Psoas muscle (tissue), 8 donors: ENCODE measurements around the gene SPTBN5. TPM values are rescaled to one million over a fixed set of nuclear protein-coding genes. Genes with fewer than 3 reads are reported as not detected.

ENCODE experiments used
- ATAC-seq, 4 donors: fragments of 200-7000 bp; cut with Tn5 transposase; one replicate each; pipeline ENCODE4 v1.9.1; 2020; ENCODE audit warnings: moderate library complexity in 3 of 4, mild to moderate bottlenecking in 2 of 4
- DNase-seq, 2 donors: peaks; one replicate each; pipeline ENCODE4 v3.0.0-alpha.2; 2020
- H3K27ac ChIP-seq: fragments of 200-600 bp; one replicate; pipeline ENCODE4 v1.8.0; 2022
- H3K27me3 ChIP-seq, 3 donors: fragments of 200-600 bp in 1 of 3; one replicate each; pipeline versions ENCODE4 v1.6.1 to v1.8.0; 2013 to 2022; ENCODE audit warnings: low read length in 2 of 3, mild to moderate bottlenecking in 2 of 3, moderate library complexity in 1 of 3; ENCODE audit not compliant: insufficient read depth in 3 of 3
- H3K36me3 ChIP-seq, 2 donors: fragments of 200-600 bp in 1 of 2; one replicate each; pipeline versions ENCODE4 v1.6.1 to v1.8.0; 2013 to 2022; ENCODE audit warnings: low read depth in 1 of 2, mild to moderate bottlenecking in 1 of 2, moderate library complexity in 1 of 2; ENCODE audit not compliant: insufficient read depth in 1 of 2
- H3K4me1 ChIP-seq: fragments of 200-600 bp; one replicate; pipeline ENCODE4 v1.8.0; 2022
- H3K4me3 ChIP-seq: fragments of 200-600 bp; one replicate; pipeline ENCODE4 v1.8.0; 2022; ENCODE audit warnings: mild to moderate bottlenecking
- H3K9me3 ChIP-seq: fragments of 200-600 bp; one replicate; pipeline ENCODE4 v1.8.0; 2022
- WGBS, 3 donors: extraction: QIAGEN DNeasy Blood & Tissue Kit; methylation state at CpG; one replicate each; pipeline versions ENCODE4 v1.1.6 to v1.1.7; 2013; 5-methylcytosine and 5-hydroxymethylcytosine counted together
- intact Hi-C, 2 donors: fragments of 100-400 bp; cut with DNase I; formaldehyde crosslinking; loops; one replicate each; pipeline versions ENCODE4 v1.11.0 to v1.14.2; 2022
- polyA plus RNA-seq, 3 donors: library from polyadenylated mRNA; stranded (reverse); fragments of 200-250 nt; gene quantifications; one replicate each; pipeline ENCODE4 v1.2.3, GENCODE V29; 2013
- total RNA-seq, 4 donors: library from RNA; stranded (reverse); fragmentation: NEBNext Ultra II Directional in 2 of 4; extraction: Animal tissue kit (Norgen Biotek cat#: 25700) in 2 of 4; gene quantifications; one replicate each; pipeline versions ENCODE4 v1.2.1 to v1.2.4, GENCODE V29; 2021 to 2023
- TF ChIP-seq, protein P1 (sequence below): fragments of 200-600 bp; IDR thresholded peaks from one replicate; pipeline ENCODE4 v1.8.0; 2022; ENCODE audit warnings: antibody characterized with exemption
- donor health status: healthy with polysubstance abuse.
- donor health status: DM: no; HTN: no; CAD: no; lungs with moderate emphysema.
- donor health status: Bipolar disorder and iron deficiency.
- donor health status: healthy.
- donor health status: DM: yes; HTN: yes; CAD: no.
- donor health status: DM: no; HTN: no; CAD: no.
- donor health status: DM: no; HTN: no; CAD: no.
- donor health status: DM: yes; HTN: yes; CAD: no.

SPTBN5 gene
- total and polyA plus RNA-seq, 7 donors = 0.10 to 0.47 (median 0.22) TPM

DNA sequence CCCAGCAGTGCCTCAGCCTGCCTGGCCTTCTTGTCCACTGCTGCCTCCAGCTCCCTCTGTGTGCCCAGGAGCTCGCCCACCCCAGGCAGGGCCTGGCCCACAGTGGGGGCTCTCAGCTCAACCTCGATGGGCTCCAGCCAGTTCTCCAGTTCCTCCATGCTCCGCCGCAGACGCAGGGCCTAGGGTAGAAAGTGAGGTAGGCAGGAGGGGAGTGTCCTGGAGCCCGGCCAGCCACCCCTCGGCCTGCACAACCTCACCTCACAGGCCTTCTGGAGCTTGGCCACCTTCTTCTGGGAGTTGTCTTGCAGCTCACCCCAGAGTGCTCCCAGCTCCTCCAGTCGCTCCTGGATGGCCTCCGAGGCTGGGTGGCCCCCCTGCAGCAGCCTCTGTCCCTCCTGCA lies 36.5 kb downstream of the SPTBN5 start:
- DNase-seq = no peak
- no peaks in the 10 kb centered on the region for H3K36me3 ChIP-seq
- no peak overlapping the region for H3K27ac ChIP-seq
- peaks cover 0 to 12% (median 4%) of the 10 kb centered on the region in 3 donors for H3K27me3 ChIP-seq
- TF ChIP-seq, protein P1, sequence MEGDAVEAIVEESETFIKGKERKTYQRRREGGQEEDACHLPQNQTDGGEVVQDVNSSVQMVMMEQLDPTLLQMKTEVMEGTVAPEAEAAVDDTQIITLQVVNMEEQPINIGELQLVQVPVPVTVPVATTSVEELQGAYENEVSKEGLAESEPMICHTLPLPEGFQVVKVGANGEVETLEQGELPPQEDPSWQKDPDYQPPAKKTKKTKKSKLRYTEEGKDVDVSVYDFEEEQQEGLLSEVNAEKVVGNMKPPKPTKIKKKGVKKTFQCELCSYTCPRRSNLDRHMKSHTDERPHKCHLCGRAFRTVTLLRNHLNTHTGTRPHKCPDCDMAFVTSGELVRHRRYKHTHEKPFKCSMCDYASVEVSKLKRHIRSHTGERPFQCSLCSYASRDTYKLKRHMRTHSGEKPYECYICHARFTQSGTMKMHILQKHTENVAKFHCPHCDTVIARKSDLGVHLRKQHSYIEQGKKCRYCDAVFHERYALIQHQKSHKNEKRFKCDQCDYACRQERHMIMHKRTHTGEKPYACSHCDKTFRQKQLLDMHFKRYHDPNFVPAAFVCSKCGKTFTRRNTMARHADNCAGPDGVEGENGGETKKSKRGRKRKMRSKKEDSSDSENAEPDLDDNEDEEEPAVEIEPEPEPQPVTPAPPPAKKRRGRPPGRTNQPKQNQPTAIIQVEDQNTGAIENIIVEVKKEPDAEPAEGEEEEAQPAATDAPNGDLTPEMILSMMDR = no peak
- intact Hi-C loops = no loop called here
- H3K4me3 ChIP-seq = no peak overlapping the region
- no peaks in the 10 kb centered on the region for H3K9me3 ChIP-seq
- no peaks in the 10 kb centered on the region for H3K4me1 ChIP-seq
- WGBS, 3 donors = 89 to 94% (median 93%) methylated on average over 7 to 9 of the region's 9 CpGs
- ATAC-seq = no peak

GRCh38 chr15:41856716-41857115 lies 37.1 kb downstream of the SPTBN5 start:
- H3K4me1 ChIP-seq = no peaks in the 10 kb centered on the region
- intact Hi-C loops = no loop called here
- no peak overlapping the region for H3K27ac ChIP-seq
- H3K36me3 ChIP-seq = no peaks in the 10 kb centered on the region
- 95 to 96% (median 95%) methylated on average over 12 of the region's 12 CpGs for whole genome bisulfite sequencing, 3 donors
- TF ChIP-seq, protein P1 = no peak
- no peaks in the 10 kb centered on the region for H3K9me3 ChIP-seq
- ATAC-seq (no peak), DNase-seq (no peak)
- H3K4me3 ChIP-seq = no peak overlapping the region
- H3K27me3 ChIP-seq = peaks cover 0 to 12% (median 4%) of the 10 kb centered on the region in 3 donors

- 81 to 92% (median 90%) methylated on average over 17 of the region's 17 CpGs for WGBS, 3 donors
- no peak overlapping the region for H3K4me3 ChIP-seq
- ATAC-seq = no peak
- no peaks in the 10 kb centered on the region for H3K36me3 ChIP-seq
- no peak overlapping the region for H3K27ac ChIP-seq
- H3K9me3 ChIP-seq = no peaks in the 10 kb centered on the region
- TF ChIP-seq, protein P1 = no peak
- intact Hi-C loops = no loop called here
- H3K27me3 ChIP-seq = peaks cover 0 to 12% (median 4%) of the 10 kb centered on the region in 3 donors
- H3K4me1 ChIP-seq = no peaks in the 10 kb centered on the region
- DNase-seq = no peak
Measured at GRCh38 chr15:41856262-41856661, 37.6 kb downstream of the SPTBN5 start.

- Histone ChIP-seq H3K9me3 (no peaks in the 10 kb centered on the region), H3K27me3 (peaks cover 0 to 12% (median 4%) of the 10 kb centered on the region in 3 donors), H3K4me1 (no peaks in the 10 kb centered on the region), H3K4me3 (no peak overlapping the region), H3K27ac (no peak overlapping the region), H3K36me3 (no peaks in the 10 kb centered on the region)
- no peak for DNase-seq
- ATAC-seq = no peak
- WGBS, 3 donors = 63 to 71% (median 63%) methylated on average over 30 of the region's 30 CpGs
- TF ChIP-seq, protein P1 = no peak
- intact Hi-C loops = no loop called here
Measured at GRCh38 chr15:41855261-41855961, 38.4 kb downstream of the SPTBN5 start.

GRCh38 chr15:41854443-41854842 lies 39.4 kb downstream of the SPTBN5 start:
- no peak for ATAC-seq
- Histone ChIP-seq H3K9me3 (no peaks in the 10 kb centered on the region), H3K4me3 (no peak overlapping the region), H3K27me3 (peaks cover 0 to 12% (median 4%) of the 10 kb centered on the region in 3 donors), H3K36me3 (no peaks in the 10 kb centered on the region), H3K27ac (no peak overlapping the region), H3K4me1 (no peaks in the 10 kb centered on the region)
- TF ChIP-seq, protein P1 = no peak
- intact Hi-C loops = no loop called here
- 89 to 93% (median 90%) methylated on average over 9 of the region's 9 CpGs for WGBS, 3 donors
- no peak for DNase-seq
